CD4-positive, alpha-beta T cell treated with Interleukin-6 at 100 ng/mL for 8 hours (primary cell): ENCODE data around the gene TMEM174.

ENCODE experiments used
- DNase-seq: peaks from one replicate; pipeline ENCODE4 v3.0.0-alpha.2; 2020; ENCODE audit warnings: mixed read lengths, low spot score

The TMEM174 gene

DNA sequence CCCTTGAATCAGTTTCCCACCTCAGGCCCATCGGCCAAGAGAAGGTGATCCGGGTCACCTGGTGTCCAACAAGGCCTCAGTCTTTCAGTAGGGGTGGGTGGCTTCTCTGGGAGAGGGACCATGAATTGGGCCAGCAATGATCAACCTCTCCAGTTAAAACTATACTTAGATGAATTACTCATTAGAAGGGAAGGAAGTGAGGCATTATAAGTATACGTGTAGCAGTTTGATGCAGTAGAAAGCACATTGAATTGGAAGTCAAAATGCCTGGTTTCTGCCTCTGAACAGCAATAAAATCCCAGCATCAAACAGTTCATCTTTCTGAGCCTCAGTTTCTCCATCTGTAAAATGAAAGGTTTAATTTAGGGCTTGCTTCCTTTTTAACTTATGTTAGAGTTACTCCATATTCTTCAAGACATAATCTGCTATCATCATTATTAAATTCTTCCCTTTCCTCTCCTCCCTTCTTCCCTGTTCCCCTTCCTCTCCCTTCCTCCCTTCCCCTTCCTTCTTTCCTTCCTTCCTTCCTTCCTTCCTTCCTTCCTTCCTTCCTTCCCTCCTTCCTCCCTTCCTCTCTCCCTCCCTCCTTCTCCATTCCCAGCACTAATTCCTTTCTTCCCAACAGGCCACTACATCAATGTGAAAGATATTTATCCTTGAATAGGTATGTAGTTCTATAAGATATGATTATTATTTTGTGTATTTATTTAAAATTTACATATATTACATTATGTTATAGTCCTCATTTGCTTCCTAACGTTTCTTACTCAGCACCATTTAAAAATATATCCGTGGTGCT, 18.6 kb upstream of the TMEM174 start:
- no peak for DNase-seq

DNA sequence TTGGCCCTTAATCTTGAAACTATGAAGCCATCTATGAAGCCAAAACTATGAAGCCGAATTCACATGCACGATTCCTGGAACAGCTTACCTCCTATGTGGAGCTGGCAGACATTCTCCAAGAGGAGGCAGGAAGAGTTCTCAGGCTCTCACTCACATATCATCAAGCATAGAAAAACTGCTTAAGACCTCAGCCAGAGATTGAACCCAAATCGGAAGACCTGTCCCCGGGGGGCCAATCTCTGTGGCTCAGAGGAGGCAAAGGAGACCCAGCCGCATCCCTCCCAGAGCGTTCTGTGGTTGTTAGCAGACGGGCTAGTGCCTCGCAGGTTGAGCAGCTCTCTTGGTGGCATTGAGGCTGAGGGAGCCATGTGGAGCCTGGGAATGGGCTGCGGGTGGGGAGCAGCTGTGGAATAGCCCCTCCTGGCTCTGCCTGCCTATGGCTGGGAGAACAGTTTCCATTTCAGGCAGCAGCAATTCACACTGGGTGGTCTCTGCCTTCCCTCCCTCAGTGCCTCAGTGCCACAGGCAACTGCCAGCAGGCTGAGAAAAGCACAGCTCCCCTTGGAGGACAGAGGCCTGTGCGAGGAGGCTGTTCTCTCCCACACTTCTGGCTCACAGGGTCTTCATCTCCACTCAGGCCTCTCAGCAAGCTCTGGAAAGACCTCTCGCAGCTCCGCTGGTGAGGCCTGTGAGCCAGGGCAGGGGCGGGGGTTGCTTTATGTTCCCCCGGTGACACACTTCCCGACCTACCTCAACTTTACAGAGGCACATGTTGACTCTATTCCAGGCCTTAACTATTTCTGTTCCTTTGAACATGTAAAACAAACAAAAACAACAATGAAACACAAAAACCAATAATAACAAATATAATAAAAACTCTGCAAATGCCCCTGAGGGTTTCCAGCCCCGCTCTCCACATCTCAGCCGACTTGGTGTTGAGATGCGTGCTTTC, 17.4 kb upstream of the TMEM174 start:
- no peak for DNase-seq

DNA sequence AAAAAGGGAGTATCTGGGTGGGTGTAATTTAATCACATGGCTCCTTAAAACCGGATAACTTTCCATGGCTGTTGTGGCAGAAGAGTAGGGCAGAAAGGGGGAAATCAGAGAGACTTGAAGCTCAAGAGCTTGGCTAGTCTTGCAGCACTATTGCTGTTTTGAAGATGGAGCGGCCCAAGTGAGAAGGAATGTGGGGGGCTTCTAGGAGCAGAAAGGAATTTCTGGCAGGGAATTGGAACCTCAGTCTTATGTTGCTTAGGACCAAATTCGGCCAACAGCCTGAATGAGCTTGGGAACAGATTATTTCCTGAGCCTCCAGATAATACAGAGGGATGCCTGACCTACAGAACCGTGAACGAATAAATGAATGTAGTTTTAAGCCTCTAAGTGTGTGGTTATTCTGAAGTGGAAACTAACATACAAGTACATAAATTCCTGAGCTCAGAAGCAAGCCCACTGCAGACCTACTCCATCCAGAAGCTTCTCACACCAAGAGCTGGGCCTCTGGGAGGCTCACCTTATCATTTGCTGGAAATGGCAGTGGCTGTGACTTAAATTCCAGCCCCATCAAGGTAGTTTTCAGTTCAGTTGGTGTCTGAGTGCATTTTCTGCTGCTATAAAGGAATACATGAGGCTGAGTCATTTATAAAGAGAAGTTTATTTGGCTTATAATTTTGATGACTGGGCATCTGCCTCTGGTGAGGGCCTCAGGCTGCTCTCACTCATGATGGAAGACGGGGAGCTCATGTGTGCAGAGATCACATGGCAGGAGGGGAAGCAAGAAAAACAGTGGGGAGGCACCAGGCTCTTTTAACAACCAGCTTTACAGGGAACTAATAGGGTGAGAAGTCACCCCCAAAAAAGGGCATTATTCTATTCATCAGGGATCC, 15.3 kb upstream of the TMEM174 start:
- no peak for DNase-seq

DNA sequence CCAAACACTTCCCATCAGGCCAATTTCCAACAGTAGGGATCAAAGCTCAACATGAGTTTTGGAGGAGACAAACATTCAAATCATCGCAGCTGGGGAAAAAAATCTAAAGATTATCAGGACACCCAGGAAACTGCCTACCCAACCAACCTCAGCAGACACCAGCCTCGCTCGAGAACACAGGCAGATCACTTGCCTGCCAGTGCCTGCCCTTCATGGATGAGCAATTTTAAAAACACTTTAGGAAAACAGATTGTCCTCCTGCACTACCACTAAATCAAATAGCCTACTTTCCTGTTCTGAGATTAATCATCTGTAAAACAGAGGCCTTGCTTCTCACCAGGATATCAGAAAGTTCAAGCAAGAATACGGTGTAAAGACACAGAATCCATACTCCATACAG, 14.7 kb upstream of the TMEM174 start:
- DNase-seq, result no peak

DNA sequence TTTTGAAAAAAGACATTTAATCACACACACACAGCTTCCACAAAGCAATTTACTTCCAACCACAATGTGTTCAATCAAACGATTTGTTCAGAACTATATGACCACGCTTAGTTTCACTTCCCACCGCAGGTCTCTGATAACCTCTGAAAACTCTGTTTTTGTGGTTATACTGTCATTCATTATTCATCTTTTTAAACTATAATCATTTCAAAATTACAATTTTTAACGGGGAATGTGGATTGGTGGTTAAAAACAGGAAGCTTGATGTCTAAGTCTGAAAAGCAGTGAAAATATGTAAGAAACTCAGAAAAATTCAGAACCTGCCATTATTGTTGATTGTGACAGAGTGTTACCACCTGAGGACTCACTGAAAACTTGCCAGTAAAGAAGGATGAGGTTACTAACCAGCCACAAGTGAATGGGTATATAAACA, 12.7 kb upstream of the TMEM174 start:
- peak; percentile 24 for DNase-seq

DNA sequence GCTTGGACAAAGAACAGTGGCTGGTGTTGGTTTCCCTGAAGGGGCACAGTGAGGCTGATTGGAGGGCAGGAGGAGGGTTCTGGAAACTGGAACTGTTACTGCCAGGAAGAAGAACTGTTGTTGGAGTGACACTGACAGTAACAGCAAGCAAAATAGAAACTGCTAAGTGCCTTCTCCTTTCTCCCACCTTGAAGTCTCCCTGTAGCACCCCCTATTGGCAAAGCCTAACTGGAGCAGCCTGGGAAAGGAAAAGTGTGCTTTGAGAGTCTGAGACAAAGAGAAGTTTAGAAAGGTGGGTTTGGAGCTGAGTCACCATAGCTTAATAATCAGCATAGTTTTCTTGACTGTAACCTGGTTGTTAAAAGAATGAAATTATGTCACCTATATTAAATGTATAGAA, 2.5 kb upstream of the TMEM174 start:
- no peak for DNase-seq

DNA sequence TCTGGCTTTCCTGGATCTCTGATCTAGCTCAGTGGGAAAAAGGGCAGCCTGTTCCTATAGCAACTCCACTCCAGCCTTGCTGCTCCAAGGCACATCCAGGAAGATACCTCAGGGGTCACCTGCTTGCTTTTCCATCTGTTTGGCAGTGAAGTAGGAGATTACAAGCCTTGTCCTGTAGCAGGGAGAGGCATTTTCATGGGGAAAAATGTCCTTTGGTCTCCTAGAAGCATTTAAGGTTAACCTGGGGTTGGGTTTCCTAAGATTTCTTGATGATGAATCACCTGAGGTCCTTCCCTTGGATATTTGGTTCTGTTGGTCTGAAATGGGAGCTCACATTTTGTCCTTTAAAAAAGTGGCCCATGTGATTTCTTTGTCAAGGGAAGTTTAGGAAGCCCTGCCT, 1.5 kb upstream of the TMEM174 start:
- DNase-seq, result no peak

DNA sequence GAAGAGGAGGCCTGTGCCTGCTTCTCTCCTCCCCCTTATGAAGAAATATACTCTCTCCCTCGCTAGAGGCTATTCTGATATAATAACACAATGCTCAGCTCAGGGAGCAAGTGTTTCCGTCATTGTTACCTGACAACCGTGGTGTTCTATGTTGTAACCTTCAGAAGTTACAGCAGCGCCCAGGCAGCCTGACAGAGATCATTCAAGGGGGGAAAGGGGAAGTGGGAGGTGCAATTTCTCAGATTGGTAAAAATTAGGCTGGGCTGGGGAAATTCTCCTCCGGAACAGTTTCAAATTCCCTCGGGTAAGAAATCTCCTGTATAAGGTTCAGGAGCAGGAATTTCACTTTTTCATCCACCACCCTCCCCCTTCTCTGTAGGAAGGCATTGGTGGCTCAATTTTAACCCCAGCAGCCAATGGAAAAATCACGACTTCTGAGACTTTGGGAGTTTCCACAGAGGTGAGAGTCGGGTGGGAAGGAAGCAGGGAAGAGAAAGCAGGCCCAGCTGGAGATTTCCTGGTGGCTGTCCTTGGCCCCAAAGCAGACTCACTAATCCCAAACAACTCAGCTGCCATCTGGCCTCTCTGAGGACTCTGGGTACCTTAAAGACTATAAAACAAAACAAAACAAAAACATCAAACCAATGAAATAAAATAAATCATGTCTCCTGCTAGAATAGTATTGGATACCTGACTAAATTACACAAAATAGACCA, 1.3 kb downstream of the TMEM174 start:
- DNase-seq, result no peak

DNA sequence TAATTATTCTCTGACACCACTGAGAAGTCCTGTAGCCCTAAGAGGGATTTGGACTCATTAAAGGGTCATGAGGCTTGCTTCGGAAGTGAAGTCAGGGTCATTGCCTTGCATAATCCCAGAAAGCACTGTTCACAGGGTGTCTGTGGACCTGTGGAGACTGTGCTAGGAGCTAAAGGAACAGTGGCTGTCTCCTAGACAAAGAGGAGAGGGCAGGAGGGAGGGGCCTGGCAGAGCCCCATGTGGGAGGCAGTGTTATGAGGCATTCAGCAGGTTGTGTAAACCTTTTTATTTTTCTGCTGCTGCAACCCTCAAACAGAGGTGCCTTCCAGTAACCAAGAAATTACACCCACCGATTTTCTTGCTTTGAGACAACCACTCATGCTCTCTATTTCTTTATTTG, 3.3 kb downstream of the TMEM174 start:
- DNase-seq, result no peak

DNA sequence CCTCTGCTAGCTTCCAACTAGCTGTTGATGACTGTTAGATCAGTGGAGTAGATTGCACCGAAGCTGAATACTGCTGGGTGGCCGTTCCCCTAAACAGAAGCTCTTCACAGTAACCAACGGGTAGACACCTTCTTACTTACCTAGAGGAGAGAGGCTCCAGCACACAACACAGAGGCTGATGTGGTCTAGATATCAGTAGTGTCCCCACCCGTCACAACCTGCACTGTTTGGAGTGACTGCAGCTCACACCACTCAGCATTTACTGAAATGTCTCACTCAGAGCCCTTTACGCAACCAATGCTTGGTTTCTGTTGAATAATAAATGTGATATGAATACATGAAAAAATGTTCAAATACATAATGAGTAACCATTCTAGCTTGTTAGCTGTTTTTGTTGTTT, 5.3 kb downstream of the TMEM174 start:
- DNase-seq, result no peak

DNA sequence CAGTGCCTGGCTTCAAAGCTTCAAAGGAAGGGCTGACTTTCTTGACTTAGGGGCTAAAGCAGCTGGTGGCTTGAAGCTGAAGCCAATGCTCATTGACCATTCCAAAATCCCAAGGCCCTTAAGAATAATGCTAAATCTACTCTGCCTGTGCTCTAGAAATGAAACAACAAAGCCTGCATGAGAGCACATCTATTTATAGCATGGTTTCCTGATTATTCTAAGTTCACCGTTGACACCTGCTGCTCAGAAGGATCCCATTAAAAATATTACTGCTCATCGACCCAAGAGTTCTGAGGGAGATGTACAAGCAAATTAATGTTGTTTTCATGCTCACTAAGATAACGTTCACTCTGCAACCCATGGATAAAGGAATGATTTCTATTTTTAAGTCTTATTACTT, 6.7 kb downstream of the TMEM174 start:
- no peak for DNase-seq

DNA sequence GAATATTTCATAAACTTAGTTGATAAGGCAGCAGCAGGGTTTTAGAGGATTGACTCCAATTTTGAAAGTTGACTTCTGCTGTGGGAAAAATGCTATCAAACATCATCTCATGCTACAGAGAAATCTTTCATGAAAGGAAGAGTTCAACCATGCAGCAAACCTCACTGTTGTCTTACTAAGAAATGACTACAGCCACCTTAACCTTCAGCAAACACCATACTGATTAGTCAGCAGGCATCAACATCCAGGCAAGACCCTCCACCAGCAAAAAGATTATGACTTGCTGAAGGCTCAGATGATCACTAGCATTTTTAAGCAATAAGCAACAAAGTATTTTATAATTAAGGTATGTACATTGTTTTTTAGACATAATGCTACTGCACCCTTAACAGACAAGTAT, 7.6 kb downstream of the TMEM174 start:
- no peak for DNase-seq

DNA sequence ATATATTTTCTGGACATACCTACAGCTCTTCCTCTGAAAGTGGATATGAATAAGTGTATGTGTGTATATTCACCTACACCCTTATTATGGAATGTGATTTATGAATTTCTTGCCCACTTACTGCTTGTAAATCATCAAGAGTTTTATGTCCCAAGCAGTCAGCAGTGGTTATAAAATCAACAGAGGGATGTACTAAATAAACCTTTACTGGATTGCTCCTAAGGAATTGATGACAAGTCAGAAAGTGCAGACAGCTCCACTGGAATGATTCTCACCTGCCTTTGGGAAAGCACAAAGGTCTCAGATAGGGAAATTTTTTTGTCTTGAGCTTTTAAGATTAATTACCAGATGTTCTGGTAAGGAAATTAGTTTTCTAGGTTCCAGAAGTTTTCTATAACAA, 9.3 kb downstream of the TMEM174 start:
- DNase-seq, result no peak

DNA sequence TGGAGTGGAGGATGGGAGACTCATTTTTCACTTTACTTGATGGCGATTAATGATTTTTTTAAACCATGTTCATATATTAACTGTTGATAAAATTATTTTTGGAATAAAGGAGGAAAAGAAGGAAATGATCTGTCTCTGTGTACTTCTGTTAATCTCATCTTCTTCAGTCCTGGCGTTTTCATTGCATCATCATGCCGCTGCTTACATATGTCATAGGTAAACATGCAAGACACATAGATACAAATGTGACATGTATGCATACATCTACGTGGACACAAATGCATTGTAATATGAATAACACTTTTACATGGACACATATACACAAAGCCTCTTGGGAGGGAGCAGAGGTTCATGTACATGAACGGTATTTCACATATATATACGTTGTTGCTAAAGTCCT, 10.0 kb downstream of the TMEM174 start:
- no peak for DNase-seq

DNA sequence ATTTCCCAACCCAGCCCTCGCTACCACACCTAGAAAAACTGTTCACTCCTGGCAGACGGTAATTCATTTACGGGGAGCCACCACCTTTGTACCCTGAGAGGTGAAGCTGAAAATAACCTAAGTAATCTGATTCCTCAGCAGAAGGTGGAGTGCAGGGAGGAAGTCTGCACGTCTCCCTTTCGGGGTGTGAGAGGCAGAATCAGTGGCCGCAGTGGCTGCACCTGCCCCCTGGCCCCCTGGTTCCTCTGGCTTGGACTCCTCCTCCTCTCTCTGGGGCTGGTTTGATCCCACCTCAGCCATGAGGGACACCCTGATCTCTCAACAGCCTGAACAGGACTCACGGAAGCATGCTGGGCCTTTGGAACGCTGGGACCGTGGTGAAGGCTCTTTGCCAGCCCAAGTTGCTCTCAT, 10.5 kb downstream of the TMEM174 start:
- DNase-seq, result no peak

DNA sequence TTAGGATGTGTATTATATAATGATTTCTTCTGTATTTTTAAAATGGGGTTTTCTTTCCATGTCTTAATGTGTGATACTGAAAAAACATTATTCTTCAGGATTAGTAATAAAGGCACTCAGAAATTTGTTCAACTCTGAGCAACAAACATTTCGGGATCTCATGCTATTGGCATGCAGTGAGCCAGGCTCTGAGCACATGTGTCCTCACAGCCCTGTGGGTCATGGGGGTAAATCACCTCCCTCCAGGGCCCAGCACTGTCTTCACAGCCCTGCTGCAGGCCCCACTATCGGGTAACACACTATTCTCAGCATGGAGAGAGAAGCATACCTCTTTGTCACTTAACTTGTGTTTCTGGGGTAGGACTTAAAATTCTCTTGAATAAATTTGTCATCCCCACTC, 14.0 kb downstream of the TMEM174 start:
- DNase-seq, result no peak

DNA sequence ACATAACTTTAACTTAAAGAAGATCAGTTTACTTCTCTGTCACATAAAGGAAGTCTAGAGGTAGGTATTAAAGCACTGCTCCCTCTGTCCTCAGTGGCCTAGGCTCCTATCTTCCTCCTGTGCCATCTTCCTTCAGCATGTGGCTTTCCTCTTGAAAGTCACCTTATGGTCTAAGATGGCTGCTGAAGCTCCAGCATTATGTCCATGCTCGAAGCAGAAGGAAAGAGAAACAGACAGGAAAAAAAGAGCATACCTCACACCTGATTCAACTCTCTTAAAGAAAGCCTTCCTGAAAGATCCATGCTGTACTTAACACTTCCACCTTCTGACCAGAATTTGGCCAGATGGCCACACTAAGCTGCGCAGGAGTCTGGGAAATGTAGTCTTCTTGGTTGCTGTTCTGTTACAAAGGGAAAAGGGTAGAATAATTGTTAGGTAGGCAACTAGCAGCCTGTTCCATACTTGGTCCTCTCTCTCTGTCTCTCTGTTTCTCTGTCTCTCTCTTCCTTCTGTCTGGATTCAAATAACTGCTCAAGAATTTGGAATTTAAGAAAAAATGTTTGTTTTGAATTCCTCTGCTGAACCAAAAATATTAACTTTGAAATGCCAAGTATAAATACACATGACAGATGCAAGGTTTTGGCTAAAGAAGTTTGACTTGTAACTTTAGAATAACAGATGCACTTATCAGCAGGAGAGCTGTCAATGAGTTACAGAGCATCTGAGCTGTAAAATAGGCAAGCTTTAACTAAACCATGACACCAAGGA, 16.0 kb downstream of the TMEM174 start:
- no peak for DNase-seq

DNA sequence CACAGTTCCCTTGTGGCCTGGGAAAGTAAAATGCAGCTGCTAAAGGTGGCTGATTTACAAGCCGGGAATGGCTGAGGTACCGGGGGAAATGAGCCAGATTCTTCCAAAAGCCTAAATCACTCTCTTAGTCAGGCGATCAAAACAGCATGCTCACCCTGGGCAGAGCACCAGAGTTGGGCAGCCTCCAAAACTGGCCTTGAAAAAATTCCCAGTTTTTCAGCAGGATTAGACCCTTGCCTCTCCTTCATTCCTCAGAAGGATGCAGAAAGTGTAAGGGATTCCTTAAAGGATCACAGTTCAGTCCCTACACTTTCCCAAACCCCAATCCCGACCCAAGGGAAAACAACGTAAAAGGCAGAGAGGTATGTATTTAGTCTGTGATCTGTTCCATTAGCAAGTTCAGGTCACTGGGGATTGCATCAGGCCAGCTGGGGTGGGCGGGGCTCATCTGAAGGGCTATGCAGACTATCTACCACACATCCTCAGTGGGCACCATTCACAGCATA, 16.9 kb downstream of the TMEM174 start:
- no peak for DNase-seq

DNA sequence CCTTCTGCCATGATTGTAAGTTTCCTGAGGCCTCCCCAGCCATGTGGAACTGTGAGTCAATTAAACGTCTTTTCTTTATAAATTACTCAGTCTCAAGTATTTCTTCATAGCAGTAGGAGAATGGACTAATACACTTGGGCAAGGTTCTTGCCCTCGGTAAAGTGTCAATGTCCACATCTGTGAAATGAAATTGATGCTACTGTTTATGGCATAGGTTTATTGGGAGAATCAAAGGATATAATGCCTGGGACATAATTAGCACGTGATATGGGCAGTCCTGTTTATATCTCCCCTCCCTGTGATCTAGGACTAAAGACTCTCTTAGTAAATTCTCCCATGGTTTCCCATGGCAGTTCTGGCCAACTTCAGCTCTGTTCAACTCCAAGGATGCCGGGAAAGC, 19.4 kb downstream of the TMEM174 start:
- no peak for DNase-seq

DNA sequence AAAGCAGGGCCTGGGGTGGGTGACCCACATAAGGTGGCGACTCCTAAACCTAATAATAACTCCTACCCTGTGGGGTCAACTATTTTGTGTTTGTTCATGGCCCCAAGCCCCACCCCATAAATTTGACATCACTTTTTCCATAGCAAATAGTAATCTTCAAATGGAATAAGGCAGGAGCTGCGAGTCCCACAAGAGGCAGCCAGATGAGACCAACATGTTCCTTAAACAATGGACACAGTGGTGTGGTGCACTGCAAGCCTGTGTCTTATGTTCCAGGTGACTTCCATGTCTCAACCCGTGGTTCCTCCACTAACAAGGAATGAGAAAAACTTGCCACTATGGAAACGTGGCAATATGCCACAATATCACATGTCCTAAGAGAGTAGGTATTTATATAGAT, 20.6 kb downstream of the TMEM174 start:
- no peak for DNase-seq

DNA sequence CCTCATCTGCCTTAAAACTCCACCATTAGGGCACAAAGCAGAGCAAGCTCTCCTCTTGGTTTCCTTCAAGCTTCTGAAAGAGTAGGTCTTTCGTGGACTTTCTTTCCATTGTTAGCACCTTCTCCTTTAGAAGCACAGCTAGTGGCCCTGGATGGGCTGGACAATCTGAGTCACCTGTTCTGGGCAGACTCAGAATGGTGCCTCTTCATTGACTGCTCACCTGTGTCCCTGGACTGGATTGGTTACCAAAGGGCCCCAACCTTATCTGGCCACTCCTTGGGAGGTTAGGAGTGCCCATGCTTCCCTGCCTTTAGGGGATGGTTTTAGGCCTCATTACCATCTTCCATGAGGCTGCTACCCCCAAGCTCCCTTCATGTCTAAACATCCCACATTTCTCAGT, 23.2 kb downstream of the TMEM174 start:
- no peak for DNase-seq
